Loucy (cell line): Measurements from ENCODE around the gene APBB1.

Experiments
- H2AFZ ChIP-seq: fragments of 200-600 bp; sonication (generic); 2 replicates; pipeline ENCODE4 v1.6.0; 2016; ENCODE audit warnings: antibody characterized with exemption, mild to moderate bottlenecking, low read length, moderate library complexity
- H3F3A ChIP-seq: fragments of 200-600 bp; 2 replicates; pipeline ENCODE4 v1.6.0; 2016; ENCODE audit warnings: antibody characterized with exemption, low read depth, mild to moderate bottlenecking
- H3K27me3 ChIP-seq: fragments of 200-600 bp; sonication (generic); 2 replicates; pipeline ENCODE4 v1.6.1; 2014; ENCODE audit warnings: low read length, mild to moderate bottlenecking; ENCODE audit not compliant: insufficient read depth, poor library complexity, severe bottlenecking
- H3K36me3 ChIP-seq: fragments of 200-600 bp; sonication (generic); 2 replicates; pipeline ENCODE4 v1.6.1; 2016; ENCODE audit warnings: low read length; ENCODE audit not compliant: insufficient read depth
- H3K4me1 ChIP-seq: fragments of 200-600 bp; sonication (generic); 2 replicates; pipeline ENCODE4 v1.5.1; 2014; ENCODE audit warnings: low read length, mild to moderate bottlenecking; ENCODE audit not compliant: insufficient read depth, poor library complexity, severe bottlenecking
- H3K4me2 ChIP-seq: fragments of 200-600 bp; sonication (generic); 2 replicates; pipeline ENCODE4 v1.6.0; 2014; ENCODE audit warnings: antibody characterized with exemption, low read length, low read depth, mild to moderate bottlenecking; ENCODE audit not compliant: poor library complexity, severe bottlenecking
- H3K4me3 ChIP-seq: fragments of 200-600 bp; sonication (generic); 2 replicates; pipeline ENCODE4 v1.5.1; 2014; ENCODE audit warnings: low read length, mild to moderate bottlenecking, mixed read lengths; ENCODE audit not compliant: poor library complexity, severe bottlenecking
- H3K79me2 ChIP-seq: fragments of 200-600 bp; sonication (generic); 2 replicates; pipeline ENCODE4 v1.6.1; 2014; ENCODE audit warnings: low read length; ENCODE audit not compliant: insufficient read depth
- H3K9ac ChIP-seq: fragments of 200-600 bp; sonication (generic); 2 replicates; pipeline ENCODE4 v1.6.0; 2014; ENCODE audit warnings: mild to moderate bottlenecking, low read depth, low read length, moderate library complexity; ENCODE audit not compliant: poor library complexity, severe bottlenecking
- H3K9me2 ChIP-seq: fragments of 200-600 bp; sonication (generic); replicated peaks from 2 replicates; pipeline ENCODE4 v1.6.1; 2016; ENCODE audit warnings: low read depth, low read length, mixed read lengths
- H3K9me3 ChIP-seq: fragments of 200-600 bp; sonication (generic); 2 replicates; pipeline ENCODE4 v1.6.1; 2014; ENCODE audit warnings: mild to moderate bottlenecking, antibody characterized with exemption, low read length, low read depth; ENCODE audit not compliant: insufficient read depth
- H4K20me1 ChIP-seq: fragments of 200-600 bp; sonication (generic); 2 replicates; pipeline ENCODE4 v1.6.0; 2014; ENCODE audit warnings: antibody characterized with exemption, low read length, mild to moderate bottlenecking; ENCODE audit not compliant: insufficient read depth, poor library complexity, severe bottlenecking
- CTCF ChIP-seq: fragments of 200-600 bp; sonication (generic); conservative IDR thresholded peaks from 2 replicates; pipeline ENCODE4 v1.5.1; 2014; ENCODE audit warnings: mild to moderate bottlenecking, antibody characterized with exemption, low read length
- EZH2phosphoT487 ChIP-seq: fragments of 200-600 bp; IDR thresholded peaks from 2 replicates; pipeline ENCODE4 v1.6.1; 2018; ENCODE audit warnings: antibody characterized with exemption, mild to moderate bottlenecking, moderate library complexity, borderline replicate concordance

APBB1 gene

GRCh38 chr11:6410695-6411430 is 8.0 kb downstream of the APBB1 start:
- Histone ChIP-seq H3K9me3 (no peaks in the 10 kb centered on the region), H3K27me3 (no peaks in the 10 kb centered on the region), H2AFZ (no peak overlapping the region), H3K9me2 (no peaks in the 10 kb centered on the region), H3F3A (no peaks in the 10 kb centered on the region), H4K20me1 (no peaks in the 10 kb centered on the region), H3K36me3 (no peaks in the 10 kb centered on the region), H3K79me2 (no peaks in the 10 kb centered on the region), H3K4me1 (peaks cover 11% of the 10 kb centered on the region), H3K4me3 (no peak overlapping the region), H3K4me2 (no peak overlapping the region), H3K9ac (no peak overlapping the region)
- no peak for TF ChIP-seq EZH2phosphoT487
- no peak for TF ChIP-seq CTCF

- no peaks in the 10 kb centered on the region for H3K27me3 ChIP-seq
- H3K4me2 ChIP-seq: no peak overlapping the region
- no peak overlapping the region for H3K4me3 ChIP-seq
- TF ChIP-seq CTCF (no peak), EZH2phosphoT487 (no peak)
- no peaks in the 10 kb centered on the region for H4K20me1 ChIP-seq
- H3K36me3 ChIP-seq: no peaks in the 10 kb centered on the region
- no peaks in the 10 kb centered on the region for H3K9me3 ChIP-seq
- H3F3A ChIP-seq: no peaks in the 10 kb centered on the region
- no peaks in the 10 kb centered on the region for H3K79me2 ChIP-seq
- H3K9me2 ChIP-seq: no peaks in the 10 kb centered on the region
- H2AFZ ChIP-seq: no peak overlapping the region
- H3K9ac ChIP-seq: no peak overlapping the region
- peaks cover 32% of the 10 kb centered on the region for H3K4me1 ChIP-seq
Observed at GRCh38 chr11:6406370-6406769, 12.5 kb downstream of the APBB1 start.

GRCh38 chr11:6405846-6406245 is 13.0 kb downstream of the APBB1 start:
- Histone ChIP-seq H3K9me2 (no peaks in the 10 kb centered on the region), H3K4me1 (peaks cover 34% of the 10 kb centered on the region), H3F3A (no peaks in the 10 kb centered on the region), H3K36me3 (no peaks in the 10 kb centered on the region), H3K4me2 (no peak overlapping the region), H3K27me3 (no peaks in the 10 kb centered on the region), H3K79me2 (no peaks in the 10 kb centered on the region), H3K9ac (no peak overlapping the region), H4K20me1 (no peaks in the 10 kb centered on the region), H3K9me3 (no peaks in the 10 kb centered on the region), H3K4me3 (no peak overlapping the region), H2AFZ (no peak overlapping the region)
- no peak for TF ChIP-seq EZH2phosphoT487
- TF ChIP-seq CTCF: no peak
